Colon (tissue), 2 donors: ENCODE measurements around the gene PLSCR3.

Source experiments
- FAIRE-seq: peaks from 2 replicates; lab custom pipeline; 2012; peaks lifted over from hg19 to GRCh38; lab: Jason Lieb, UNC
- donor health status: control.
- donor health status: control.

The PLSCR3 gene

DNA sequence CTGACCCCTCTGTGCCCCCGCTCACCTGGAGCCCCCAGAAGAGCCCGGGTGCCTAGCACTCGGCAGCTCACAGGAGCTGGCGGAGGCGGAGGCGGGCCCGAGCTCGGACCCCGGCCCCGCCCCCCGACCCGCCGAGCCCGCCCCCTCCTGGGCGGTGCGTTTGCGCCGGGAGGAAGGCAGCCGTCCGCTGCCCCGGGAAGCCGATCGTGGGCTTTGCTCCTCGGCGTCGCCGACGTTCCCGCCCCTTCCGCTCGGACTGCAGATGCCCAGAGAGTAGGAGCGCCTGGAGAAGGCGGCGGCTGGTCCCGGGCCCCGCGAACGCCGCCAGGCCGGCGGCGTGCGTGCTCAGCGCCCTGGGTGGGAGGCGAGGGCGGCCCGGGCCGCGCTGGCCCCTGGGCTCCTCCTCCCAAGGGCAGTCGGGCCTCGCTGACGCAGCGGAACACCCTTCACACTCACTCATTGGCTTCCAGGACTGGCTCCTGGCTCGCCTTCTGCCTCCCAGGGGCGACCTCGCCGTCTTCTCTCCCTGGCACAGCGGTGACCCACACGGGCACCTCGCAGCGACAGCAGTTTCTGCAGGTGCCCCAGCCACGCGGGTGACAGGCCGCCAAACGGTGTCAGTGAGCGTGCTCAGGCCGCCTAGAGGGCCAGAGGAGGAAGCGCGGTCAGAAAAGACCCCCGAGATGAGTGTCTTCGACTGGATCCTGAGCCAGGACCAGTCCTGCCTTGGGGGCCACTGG is at the start of gene PLSCR3:
Gene PLSCR3, minus strand, starts transcription at position 74 of the 740 bp plus-strand sequence. CDS start 415 bp downstream, outside the sequence.
- FAIRE-seq, result no peak

DNA sequence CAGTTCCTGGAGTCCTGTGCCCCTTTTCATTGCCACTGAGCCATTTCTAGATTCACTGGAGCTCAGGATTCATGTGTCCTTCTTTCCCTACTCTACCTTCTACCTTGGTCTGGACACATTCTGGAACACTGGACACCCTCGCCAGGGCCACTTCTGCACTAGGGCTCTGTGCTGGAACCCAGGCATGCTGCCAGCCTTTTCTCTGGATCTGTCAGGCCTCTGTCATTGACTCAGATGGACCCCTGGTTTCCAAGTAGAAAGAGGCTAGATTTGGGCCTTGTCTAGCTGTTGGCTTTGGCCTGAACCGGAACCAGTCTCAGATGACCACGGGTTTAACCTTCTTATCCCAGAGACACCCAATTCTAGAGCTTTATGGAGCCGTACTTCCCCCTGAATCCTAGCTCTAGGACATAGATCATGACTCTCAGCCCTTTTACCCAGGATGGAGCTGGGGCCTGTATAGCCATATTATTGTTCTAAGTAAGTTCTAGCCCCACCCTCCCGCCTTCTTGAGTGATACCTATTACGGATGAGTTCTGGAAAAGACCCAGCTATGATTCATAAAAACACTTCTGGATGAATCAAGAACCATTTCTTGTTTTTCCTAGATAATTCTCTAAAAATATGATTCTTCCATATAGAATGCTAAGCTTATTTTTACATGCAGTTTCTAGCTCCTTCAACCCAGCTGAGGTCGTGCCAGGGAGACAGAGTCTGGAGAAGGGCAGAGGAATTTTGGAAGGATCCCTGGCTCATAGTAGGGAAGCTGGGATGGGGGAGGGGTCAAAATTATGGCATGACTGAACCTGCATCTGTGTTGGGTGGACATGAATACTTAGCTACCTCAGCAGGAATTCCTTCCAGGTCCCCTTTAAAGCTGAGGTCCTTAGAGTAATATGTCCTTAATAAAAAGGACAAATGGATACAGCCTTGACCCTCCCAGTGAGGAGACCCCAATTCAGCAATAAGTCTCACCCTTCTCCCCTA is 49.5 kb upstream of the PLSCR3 start:
- FAIRE-seq, result no peak

GRCh38 chr17:7442142-7442541 is 47.8 kb upstream of the PLSCR3 start:
- FAIRE-seq, result no peak

DNA sequence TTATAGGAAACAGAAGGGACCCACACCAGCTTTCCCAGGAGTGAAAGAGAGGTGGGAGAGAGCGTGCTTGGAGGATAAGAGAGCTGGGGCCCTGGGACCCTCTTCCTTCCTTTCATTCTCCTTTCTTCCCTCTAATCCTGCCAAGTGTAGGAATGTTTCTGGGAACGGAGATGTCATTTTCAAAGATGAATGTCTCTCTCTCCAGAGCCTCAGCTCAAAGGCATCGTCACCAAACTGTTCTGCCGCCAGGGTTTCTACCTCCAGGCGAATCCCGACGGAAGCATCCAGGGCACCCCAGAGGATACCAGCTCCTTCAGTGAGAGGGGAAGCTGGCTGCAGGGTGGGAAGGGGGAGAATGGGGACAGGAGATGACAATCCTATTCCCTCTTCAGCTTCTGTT is 46.9 kb upstream of the PLSCR3 start:
- no peak for FAIRE-seq

GRCh38 chr17:7440834-7441195 is 46.5 kb upstream of the PLSCR3 start:
- FAIRE-seq, result no peak

GRCh38 chr17:7440113-7440833 is 45.9 kb upstream of the PLSCR3 start:
- FAIRE-seq, result no peak

DNA sequence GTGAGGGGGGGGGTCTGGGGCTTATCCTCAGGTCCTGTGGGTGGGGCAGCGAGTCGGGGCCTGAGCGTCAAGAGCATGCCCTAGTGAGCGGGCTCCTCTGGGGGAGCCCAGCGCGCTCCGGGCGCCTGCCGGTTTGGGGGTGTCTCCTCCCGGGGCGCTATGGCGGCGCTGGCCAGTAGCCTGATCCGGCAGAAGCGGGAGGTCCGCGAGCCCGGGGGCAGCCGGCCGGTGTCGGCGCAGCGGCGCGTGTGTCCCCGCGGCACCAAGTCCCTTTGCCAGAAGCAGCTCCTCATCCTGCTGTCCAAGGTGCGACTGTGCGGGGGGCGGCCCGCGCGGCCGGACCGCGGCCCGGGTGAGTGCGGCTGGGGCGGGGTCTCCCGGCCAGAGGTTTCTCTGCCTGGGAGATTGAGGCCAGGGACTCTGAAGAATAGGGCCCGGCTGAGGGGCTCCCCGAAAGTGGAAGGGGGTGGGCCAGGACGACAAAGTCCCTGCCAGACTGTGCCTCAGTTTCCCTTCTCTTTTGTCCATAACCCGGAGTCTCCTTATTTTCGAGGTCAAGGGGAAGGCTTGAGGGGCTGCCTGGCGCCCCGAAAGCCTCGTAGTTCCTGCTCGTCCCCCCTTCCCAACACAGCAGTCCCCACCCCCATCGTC is 45.3 kb upstream of the PLSCR3 start, which contains the start of gene FGF11:
Gene FGF11, plus strand, starts transcription at position 51 of the 651 bp plus-strand sequence. Its CDS starts 109 bp downstream, at position 160.
- no peak for FAIRE-seq

DNA sequence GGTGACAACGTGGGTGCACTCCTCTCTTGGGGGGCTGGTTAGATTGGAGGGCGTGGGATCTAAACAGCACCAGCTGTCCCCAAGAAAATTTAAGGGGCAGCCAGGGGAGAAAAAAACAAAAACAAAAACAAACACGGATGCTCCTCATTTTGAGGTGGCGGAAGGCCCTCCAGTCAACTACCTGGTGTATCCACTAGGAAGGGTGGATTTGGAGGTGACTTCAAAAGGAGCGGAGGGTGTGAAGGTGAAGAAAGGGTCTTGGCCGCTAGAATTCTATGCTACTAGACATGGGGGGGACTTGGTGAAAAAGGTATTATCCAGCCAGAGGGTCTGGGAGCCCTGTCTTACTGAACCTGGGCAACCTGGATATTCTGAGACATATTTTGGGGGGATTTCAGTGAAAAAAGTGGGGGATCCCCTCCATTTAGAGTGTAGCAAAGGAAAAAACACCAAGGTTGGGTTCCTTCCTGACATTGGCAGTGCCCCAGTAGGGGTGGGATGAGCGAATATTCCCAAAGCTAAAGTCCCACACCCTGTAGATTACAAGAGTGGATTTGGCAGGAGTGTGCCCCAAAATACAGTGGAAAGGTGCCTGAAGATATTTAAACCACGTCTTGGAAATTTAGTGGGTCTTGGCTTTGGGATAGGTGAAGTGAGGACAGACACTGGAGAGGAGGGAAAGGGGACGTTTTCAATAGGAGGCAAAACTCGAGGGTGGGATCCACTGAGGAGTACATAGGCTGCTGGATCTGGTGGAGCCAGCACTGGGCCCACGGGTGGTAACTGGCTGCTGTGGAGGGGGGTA is 44.5 kb upstream of the PLSCR3 start:
- no peak for FAIRE-seq

- FAIRE-seq, result no peak
Measured at GRCh38 chr17:7437950-7438614, 43.8 kb upstream of the PLSCR3 start.

- no peak for FAIRE-seq
Measured at GRCh38 chr17:7437369-7437863, 43.1 kb upstream of the PLSCR3 start.

GRCh38 chr17:7436556-7437368 is 42.4 kb upstream of the PLSCR3 start:
- no peak for FAIRE-seq

DNA sequence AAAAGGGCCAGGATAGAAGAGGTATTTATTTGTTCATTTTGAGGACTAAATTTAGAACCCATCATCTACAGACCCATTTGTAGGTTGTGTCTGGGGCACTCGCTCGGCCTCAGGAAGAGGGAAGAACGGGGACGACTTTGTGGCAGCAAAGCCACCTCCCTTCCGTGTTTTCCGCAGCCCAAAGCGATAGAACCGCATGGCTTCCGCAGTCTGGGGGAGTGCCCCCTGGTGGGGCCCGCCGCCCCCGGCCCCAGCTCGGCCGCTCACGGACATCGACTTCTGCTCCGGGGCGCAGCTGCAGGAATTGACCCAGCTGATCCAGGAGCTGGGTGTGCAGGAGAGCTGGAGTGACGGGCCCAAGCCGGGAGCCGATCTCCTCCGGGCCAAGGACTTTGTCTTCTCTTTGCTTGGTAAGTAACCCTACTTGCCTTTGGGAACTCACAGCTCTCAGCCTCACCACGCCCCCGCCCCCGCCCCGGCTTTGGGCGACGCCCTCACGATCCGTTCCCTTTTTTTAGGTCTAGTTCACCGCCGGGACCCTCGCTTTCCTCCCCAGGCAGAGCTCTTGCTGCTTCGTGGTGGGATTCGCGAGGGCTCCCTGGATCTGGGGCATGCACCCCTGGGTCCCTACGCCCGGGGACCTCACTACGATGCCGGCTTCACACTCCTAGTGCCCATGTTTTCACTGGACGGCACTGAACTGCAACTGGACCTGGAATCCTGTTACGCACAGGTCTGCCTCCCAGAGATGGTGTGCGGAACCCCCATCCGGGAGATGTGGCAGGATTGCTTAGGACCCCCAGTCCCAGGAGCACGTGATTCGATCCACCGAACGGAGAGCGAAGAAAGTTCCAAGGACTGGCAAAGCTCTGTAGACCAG is 41.6 kb upstream of the PLSCR3 start:
- FAIRE-seq, result no peak

- no peak for FAIRE-seq
Measured at GRCh38 chr17:7432296-7432695, 38.0 kb upstream of the PLSCR3 start.

- FAIRE-seq, result no peak
Measured at GRCh38 chr17:7431231-7431630, 36.9 kb upstream of the PLSCR3 start.

DNA sequence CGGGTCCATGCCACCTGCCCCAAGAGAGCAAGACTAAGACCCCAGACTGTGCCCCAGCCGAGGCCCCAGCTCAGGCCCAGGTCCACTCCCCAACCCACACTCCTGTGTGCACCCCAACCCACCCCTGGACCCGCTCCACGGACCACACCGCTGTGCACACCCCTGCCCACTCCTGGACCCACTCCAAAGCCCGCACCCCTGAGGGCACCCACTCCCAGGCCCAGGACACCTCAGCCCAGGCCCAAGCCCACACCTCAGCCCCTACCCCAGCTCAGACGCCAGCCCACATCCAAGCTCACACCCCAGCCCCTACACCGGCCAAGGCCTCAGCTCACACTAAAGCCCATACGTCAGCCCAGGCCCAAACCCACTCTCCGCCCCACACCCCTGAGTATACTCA is 35.4 kb upstream of the PLSCR3 start:
- no peak for FAIRE-seq

DNA sequence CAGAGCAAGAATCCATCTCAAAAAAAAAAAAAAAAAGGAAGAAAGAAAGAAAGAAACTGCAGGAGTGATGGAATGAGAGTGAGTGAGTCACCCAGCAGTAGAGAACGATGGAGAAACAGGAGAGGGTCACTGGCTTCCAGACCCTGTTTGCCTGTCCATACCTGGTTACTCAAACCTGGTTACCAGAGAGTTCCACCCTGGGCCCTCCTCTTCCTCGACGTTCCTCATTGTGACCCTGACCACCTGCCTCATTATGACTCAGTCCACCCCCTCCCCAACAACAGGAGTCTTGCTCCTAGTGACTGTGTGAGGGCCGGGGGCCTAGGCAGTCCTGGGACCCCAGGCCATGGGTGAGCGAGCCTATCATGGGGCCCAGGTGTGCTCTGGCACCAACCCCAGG is 34.2 kb upstream of the PLSCR3 start, which contains the start of gene SPEM3:
Gene SPEM3, plus strand, starts transcription at position 301 of the 400 bp plus-strand sequence. Its CDS starts 46 bp downstream, at position 347.
- no peak for FAIRE-seq

DNA sequence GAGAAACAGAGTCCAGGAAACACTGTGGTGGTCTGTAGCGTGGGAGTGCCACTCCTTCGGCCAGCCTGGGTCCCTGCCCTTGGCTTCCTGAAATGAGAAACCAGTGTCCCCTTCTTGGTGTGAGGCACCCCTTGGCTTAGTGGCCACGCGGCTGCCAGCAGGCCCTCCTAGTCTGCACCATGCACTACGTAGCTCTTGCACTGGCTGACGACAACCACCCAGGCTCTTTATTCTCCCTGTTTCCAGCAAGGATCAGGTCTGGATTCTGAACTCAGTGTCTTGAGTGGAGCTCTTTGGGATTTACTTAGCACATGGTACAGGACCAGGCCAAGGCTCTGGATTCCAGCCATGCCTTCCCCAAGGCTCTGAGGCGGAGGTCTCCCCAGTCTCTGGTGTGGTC is 33.2 kb upstream of the PLSCR3 start:
- no peak for FAIRE-seq

DNA sequence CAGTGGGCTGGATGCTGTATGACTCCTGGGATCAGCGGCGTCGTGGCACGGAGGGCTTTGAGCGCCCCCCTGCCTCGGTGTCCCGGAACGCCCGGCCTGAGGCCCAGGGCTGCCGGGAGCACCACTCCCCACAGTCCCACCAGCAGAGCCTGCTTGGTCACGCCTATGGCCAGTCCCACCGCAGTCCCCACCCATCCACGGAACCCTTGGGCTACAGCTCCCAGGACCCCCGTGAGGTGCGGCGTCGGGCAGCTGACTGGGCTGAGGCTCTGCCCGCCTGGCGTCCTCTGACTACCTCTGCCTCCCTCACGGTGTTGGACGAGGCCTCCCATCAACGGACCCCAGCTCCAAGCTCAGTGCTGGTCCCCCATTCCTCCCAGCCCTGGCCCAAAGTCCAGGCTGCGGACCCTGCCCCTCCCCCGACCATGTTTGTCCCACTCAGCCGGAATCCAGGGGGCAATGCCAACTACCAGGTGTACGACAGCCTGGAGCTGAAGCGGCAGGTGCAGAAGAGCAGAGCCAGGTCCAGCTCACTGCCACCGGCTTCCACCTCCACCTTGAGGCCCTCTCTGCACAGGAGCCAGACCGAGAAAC is 32.7 kb upstream of the PLSCR3 start:
- no peak for FAIRE-seq
